HG03439 (cell line): Measurements from ENCODE around the gene STARD7.

Experiments used
- ATAC-seq: cut with Tn5 transposase; IDR thresholded peaks from one replicate; pipeline ENCODE4 v1.9.1; 2021; ENCODE audit warnings: mild to moderate bottlenecking, moderate library complexity; ENCODE audit not compliant: unreplicated experiment

Gene STARD7

DNA sequence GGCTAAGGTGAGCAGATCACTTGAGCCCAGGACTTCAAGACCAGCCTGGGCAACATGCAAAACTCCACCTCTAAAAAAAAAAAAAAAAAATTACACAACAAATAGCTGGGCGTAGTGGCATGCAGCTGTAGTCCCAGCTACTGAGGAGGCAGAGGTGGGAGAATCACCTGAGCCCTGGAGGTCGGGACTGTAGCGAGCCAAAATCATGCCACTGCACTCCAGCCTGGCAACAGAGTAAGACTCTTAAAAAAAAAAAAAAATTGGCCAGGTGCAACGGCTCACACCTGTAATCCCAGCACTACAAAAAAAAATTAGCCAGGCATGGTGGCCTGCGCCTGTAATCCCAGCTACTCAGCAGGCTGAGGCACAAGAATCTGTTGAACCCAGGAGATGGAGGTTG lies 7.3 kb downstream of the STARD7 start:
- no peak for ATAC-seq

DNA sequence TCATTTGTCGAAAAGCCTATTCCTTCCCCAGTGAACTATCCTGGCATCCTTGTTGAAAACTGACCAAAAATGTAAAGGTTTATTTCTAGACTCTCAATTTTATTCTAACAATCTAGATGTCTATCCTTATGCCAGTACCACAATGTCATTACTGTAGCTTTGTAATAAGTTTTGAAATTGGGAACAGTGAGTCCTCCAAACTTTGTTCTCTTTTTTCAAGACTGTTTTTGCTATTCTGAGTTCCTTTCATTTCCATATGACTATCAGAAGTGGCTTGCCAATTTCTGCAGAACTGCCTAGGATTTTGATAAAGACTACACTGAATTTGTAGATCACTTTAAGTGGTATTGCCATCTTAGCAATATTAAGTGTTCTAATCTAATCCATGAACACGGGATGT lies 9.7 kb downstream of the STARD7 start:
- ATAC-seq = no peak

DNA sequence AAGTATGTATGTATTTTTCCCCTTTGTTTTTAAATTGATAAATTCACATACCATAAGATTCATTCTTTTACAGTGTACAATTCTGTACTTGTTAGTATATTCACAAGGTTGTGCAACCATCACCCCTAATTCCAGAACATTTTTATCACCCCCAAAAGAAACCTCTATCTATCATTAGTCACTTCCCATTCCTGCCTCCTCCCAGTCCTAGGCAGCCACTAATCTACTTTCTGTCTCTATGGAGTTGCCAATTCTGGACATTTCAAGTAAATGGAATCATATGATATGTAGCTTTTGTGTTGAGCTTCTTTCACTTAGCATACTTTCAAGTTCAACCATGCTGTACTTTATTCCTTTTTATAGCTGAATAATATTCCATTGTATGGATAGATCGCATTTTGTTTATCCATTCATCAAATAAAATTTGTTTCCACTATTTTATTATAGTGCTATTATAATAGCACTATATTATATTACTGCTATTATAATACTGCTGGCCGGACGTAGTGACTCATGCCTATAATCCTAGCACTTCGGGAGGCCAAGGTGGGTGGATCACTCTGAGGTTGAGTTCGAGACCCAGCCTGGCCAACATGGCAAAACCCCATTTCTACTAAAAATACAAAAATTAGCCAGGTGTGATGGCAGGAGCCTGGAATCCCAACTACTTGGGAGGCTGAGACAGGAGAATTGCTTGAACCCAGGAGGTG lies 10.9 kb downstream of the STARD7 start:
- ATAC-seq = no peak

DNA sequence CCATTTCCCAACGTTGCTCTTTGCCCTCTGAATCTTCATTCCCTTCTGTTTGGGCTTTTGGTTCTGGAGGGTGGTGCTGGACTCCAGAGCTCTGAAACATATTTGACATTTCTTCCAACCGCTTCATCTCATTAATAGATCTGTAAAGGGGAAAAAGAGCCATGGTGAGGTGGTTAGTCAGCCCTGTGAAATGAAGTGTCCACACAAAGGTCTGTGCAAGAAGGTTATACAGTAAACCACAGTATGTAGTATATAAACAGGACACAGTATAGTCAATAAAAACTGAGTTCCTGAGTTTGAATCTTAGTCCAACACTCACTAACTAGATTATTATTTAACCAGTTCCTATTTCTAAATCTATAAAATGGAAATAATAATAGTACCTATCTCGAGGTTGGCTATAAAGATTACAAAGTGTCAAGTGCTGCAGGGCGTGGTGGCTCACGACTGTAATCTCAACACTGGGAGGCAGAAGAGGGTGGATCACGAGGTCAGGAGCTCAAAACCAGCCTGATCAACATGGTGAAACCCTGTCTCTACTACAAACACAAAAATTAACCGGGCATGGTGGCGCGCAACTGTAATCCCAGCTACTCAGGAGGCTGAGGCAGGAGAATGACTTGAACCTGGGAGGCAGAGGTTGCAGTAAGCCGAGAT lies 13.1 kb downstream of the STARD7 start:
- ATAC-seq = no peak

DNA sequence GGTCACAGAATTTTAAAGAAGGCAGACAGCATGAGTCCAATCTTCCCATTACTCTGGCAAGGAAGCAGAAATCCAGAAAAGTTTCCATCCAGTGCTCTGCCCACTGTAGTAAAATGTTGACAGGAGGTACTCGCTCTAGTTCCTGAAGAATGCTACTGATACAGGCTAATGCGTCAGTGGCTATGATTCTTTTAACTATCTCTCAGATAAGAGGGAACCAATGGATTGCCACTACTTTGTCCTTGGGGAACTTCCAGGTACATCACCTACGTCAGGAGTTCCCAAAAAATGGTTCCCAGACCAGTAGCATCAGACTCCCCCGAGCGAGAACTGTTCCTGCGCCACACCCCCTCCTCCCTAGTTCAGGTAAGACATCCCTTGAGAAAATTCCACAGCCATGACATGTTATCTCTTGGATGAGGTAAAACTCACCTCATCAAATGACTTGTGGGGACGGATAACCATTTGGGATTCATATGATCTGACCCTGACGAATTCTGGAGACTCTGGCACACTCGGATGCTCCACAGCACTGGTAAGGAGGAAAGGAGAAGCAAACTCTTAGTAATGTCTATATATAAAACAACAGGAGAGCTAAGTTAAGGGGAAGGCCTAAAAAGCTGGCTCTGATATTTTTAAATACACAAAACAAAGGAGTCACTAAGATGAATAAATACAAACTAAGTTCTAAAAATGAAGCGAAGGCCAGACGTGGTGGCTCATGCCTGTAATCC lies 16.5 kb downstream of the STARD7 start:
- no peak for ATAC-seq

DNA sequence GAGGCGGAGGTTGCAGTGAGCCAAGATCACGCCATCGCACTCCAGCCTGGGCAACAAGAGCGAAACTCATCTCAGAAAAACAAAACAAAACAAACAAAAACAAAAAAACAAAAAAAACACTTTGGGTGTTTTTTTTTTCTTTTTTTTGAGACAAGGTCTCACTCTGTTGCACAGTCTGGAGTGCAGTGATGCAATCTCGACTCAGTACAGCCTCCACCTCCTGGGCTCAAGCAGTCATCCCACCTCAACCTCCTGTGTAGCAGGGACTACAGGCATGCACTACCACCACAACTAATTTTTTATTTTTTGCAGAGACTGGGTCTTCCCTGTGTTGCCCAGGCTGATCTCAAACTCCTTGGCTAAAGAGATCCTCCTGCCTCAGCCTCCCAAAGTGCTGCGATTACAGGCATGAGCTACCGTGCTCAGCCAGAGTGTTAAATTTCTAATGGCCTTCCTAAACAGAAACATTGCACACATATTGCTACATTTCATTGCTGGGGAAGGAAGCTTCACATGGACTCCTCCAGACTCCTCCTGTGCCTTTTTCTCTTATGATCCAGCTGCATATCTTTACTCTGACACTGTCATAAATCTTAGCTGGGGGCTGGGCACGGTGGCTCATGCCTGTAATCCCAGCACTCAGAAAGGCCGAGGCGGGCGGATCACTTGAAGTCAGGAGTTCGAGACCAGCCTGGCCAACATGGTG lies 19.7 kb downstream of the STARD7 start:
- no peak for ATAC-seq

DNA sequence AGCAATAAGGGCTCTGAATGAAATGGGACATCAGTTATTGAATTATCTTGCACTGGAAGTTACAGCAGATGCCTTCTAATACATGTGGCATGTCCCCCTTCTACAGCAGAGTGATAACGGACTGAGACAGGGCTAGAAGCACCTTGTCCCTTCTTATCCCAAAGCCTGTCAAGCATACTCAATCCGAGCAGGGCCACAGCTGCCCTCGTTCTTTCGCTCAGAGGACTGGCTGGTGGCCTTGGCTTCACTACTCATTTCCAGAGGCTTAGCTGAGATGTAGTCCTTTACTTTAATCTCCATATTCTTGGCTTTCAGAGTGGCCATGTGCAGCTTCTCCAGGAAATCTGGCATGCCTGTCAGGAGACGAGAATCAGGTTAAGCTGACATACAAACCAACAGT lies 22.1 kb downstream of the STARD7 start:
- no peak for ATAC-seq

DNA sequence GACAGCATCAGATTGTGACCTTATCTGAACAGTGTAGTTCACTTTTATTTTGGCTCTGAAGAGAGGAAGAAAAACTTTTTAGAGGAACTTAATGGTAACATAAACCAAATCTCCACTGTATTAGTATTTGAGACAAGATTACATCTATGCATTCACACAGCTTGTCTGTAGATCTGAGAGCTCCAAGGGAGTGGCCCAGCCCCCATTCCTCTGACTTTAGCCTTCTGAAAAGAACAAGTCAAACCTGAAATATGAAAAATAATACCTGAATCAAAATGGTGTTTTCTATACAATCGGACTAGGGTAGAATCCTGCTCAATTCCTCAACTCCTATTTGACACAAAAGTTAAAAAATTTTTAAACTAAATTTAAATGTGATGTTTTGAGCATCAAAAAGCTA lies 23.1 kb downstream of the STARD7 start:
- ATAC-seq = no peak

DNA sequence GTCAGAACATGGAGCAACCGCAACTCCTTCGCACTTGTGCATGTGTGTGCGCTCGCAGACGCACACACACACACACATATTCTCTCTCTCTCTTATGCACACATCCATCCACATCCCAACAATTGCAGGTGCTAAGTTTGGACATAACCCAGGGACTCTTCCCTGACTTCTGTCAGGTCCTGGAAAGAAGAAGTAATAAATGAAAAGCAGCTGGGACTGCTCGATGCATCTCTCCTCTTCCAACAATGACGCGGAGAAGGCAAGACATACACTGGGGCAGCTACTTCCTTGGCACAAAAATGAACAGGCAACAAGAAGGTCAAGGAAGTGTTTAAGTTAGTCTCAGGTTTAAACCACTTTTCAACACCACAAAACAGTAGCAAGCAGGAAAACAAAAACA lies 23.6 kb downstream of the STARD7 start:
- no peak for ATAC-seq

DNA sequence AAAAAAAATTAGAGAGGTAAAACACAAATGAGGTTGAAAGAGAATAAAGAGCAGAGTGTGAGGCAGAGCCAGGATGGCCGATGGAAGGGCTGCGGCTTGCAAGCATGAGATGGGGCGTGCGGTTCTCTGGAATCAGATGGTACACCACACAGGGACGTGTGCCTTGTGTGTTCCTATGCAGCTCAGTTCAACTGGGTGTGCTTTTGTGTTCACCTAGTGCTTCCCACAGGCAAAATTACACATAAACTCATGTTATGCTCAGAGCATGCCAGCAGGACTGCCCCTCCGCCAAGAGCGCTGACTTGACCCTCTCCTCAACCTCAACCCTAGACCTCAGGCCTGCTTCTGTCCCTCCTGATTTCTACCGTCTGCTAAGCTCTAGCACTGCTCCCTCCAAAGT lies 24.4 kb downstream of the STARD7 start:
- ATAC-seq = no peak

DNA sequence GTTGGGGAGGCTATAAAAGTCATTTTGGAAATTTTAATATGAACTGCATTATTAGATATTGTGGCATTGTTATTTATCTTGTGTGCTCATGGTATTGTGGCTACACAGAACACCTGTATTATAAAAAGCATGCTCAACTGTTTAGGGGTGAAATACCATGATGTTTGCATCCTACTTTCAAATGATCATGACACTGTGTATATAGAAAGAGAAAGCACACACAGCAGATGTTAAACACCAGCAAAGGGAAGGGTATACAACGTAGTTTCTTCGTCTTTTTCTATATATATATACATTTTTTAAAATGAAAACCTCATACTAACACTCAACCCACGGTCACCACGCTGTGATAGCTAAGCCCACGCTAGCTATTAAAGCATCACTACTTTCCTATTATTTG lies 27.1 kb downstream of the STARD7 start:
- ATAC-seq = no peak

DNA sequence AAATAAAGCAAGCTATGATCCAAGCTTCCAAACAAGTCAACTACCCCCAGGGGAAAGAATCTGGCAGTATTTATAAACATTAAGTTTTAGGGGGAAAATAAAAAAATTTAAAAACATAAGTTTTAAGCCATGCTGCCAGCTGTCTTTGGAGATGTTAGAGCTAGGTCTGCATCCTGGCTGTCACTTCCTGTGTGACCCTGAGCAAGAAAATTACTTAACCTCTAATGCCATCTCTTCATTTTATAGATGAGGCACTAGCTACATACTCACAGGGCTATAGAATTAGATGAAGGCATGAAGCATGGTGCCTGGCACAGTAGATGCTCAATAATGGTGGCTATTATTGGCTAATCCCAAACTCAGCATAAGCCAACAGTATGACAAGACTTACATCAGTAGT lies 28.1 kb downstream of the STARD7 start:
- no peak for ATAC-seq

DNA sequence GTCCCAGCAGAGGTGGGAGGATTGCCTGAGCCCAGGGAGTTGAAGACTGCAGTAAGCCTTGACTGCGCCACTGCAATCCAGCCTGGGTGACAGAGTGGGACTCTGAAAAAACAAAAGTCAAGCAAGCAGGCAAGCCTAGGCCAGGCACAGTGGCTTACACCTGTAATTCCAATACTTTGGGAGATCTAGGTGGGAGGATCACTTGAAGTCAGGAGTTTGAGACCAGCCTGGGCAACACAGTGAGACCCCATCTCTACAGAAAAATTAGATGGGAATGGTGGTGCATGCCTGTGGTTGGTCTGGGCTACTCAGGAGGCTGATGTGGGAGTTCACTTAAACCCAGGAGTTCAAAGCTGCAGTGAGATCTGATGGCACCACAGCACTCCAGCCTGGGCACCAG lies 28.6 kb downstream of the STARD7 start:
- no peak for ATAC-seq

DNA sequence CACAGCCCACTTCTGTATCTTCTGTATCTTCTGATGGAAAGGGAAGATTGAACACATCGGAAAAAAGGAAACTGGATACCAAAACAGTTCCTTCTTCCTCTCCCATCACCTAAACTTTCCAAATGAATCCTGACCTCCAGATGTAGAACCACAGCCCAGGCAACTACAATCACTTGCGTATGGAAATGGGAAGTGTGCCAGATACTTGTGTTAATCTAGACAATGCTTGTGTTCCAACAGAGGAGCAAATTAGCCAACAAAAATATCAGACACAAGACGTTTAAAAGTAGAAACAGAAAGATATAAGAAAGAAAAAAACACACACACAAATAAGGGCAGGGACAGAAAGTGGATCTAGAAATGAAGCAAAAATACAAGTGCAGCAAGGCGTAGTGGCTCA lies 32.0 kb downstream of the STARD7 start:
- ATAC-seq = no peak

DNA sequence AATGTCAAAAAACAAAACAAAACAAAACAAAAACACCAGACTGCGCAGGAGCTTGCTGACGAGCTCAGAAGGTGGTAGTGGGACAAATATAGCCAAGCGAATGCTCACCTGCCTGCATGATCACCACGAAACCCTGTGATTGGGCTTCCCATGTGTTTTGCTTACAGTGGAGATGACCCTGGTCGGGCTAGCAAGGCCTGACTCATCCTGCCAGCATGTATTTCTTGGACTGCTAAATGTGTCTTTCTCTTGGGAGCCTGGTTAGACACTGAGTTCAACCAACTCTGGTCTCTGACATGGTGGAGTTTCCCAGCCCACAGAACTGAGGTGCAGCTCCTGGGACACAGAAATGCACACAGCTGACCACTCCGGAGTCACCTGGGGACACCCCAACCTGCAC lies 32.7 kb downstream of the STARD7 start:
- ATAC-seq = no peak

DNA sequence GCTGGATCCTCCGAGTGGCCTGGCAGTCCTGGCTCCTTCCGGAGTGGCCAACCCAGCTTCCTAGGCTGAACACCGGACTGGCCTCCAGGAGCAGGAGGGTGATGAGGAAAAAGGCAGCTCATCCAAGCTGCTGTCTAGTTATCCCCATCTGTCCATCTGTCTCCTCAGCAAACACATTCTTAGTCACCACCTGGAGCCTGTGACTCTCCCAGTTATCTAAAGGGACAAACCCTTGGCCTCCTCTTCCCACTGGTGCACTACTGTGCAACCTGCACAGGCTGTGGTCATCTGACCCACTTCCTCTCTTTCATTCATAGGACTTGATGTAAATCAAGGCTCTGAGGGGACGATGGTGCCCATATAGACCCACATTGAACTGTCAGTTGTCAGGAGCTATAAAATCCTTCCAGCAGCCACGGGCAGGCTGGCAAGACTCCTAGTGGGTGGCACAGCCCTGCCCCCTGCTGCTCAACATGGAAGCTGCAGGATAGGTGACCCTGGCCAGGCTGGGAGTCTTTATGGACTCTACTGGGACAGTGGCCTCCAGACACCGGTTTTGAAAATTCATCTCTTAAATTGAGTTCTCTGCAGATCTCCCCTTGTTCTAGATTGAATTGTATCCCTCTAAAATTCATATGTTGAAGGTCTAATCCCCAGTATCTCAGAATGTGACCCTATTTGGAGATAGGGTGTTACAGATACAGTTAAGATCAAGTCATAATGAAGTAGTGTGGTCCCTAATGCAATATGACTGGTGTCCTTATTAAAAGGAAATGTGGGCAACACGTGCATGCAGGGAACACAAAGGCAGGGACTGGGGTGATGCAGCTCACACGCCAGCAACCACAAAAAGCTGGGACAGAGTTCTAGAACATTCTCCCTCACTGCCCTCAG lies 34.1 kb downstream of the STARD7 start:
- peak; percentile 78 for ATAC-seq

DNA sequence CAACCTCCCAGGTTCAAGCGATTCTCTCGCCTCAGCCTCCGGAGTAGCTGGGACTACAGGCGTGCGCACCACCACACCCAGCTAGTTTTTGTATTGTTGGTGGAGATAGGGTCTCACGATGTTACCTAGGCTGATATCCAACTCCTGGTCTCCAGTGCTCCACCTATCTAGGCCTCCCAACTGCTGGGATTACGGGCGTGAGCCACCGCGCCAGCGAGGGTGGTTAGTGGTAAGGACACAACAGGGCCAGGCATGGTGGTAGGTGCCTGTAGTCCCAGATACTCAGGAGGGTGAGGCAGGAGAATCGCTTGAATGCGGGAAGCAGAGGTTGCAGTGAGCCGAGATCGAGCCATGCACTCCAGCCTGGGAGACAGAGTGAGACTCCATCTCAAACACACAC lies 36.8 kb downstream of the STARD7 start:
- no peak for ATAC-seq

DNA sequence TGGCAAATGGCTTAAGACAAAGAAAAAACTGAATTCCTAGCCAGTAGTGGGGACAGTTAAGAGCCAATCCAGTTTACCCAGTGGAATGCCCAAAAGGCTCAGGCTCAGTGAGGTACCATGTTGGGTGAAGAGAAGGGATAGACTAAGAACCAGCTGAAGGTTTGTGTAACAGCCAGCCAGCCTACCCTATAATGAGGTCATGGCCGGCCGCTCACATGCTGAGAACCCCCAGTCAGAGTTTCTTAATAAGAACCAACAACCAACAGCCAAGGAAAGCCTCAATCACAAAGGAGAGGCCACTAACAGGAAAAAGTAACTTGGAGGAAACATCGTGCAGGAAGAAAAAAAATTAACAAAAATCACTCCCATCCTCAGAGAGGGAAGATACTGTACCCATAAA lies 38.0 kb downstream of the STARD7 start:
- ATAC-seq = no peak

DNA sequence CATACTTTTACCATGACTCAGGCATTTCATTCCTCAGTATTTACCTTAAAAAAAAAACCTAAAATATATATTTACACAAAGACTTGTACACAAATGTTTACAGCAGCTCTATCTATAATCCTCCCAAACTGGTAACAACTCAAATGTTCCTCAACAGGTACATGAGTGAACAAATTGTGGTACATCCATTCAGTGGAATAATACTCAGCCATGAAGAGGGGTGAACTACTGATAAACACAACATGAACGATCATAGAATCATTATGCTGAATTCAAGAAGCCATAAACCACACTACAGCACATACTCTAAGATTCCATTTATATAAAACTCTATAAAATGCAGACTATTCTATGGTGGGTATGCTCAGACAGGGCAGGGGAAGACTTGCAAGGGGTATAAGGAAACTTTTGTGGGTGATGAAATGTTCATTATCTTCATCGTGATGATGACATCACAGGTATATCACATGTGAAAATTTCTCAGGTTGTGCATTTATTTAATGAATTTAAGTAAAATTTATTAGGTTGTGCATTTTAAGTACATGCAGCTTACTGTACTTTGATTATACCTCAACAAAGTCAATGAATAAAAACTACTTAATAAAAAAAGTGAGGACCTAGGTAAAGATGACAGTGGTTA lies 38.6 kb downstream of the STARD7 start:
- no peak for ATAC-seq

DNA sequence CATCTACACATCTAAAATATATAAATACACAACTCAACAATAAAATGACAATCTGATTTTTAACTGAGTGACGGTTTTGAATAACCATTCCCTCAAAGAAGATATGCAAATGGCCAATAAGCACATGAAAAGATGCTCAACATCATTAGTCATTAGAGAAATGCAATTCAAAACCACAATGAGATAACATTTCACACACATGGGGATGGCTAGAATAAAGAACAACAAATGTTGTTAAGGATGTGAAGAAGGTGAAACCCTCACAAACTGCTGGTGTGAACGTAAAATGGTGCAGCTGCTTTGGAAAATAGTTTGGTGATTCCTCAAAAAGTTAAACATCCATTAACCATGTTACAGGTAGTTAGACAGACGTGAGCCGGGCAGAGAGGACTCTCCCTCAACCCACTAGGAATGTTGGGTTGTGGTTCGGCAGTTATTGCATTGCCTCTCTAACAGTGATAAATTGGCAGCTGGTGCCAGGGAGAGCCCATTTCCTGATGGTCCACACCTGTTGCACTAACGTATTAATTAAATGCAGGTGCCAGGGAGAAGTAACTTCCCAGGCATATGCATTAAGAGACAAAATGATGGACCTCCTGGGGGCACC lies 41.1 kb downstream of the STARD7 start:
- ATAC-seq = no peak
